GM19397 (cell line): Measurements from ENCODE around the gene BDKRB2.

Source experiments
- ATAC-seq: cut with Tn5 transposase; IDR thresholded peaks from one replicate; pipeline ENCODE4 v1.9.1; 2021; ENCODE audit warnings: mild to moderate bottlenecking, moderate library complexity; ENCODE audit not compliant: unreplicated experiment

The BDKRB2 gene

DNA sequence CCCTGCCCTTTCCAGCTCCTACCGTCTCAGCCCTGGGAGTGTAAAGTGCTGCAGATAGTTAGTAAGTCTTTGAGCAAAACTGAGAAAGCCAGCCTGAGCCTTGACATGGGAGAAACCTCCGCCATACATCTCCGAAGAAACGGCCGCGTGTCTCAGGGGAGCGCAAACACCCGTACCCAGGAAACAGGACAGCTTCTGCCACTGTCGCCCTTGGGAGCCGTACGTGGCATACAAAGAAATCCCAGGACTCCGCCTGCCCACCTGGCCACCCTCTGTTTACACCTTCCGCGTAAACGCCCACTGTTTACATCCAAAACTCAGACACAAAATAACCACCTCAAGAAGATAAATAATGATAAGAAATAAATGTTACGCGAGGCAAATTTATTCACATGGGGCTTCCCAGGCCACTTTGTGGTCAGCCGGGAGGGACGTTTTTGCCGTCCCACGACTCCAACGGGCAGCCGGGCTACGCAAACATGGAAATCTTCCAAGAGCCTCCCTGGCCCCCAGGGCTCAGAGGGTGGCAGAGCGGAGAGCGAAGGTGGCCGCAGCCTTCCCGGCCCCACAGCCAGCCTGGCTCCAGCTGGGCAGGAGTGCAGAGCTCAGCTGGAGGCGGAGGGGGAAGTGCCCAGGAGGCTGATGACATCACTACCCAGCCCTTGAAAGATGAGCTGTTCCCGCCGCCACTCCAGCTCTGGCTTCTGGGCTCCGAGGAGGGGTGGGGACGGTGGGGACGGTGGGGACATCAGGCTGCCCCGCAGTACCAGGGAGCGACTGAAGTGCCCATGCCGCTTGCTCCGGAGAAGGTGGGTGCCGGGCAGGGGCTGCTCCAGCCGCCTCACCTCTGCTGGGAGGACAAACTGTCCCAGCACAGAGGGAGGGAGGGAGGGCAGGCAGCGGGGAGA, at the start of gene BDKRB2:
BDKRB2 (plus strand) TSS at position 689 of the 908 bp plus-strand sequence. CDS start 32,269 bp downstream, outside the sequence.
- ATAC-seq, result no peak

DNA sequence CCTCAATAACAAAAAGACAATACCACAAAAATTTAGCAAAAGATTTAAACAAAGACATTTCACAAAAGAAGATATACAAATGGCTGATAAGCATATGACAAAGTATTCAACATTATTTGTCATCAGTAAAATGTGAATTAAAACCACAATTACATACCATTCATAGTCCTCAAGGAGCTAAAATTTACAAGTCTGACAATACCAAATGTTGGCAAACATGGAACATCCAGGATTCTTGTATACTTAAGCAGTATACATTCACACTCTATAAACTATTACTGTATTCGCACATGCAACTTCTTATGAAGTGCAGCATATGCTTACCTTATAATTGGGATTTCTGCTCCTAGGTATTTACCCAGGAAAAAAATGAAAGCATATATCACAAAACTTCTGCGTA, 49.7 kb upstream of the BDKRB2 start:
- ATAC-seq, result no peak

DNA sequence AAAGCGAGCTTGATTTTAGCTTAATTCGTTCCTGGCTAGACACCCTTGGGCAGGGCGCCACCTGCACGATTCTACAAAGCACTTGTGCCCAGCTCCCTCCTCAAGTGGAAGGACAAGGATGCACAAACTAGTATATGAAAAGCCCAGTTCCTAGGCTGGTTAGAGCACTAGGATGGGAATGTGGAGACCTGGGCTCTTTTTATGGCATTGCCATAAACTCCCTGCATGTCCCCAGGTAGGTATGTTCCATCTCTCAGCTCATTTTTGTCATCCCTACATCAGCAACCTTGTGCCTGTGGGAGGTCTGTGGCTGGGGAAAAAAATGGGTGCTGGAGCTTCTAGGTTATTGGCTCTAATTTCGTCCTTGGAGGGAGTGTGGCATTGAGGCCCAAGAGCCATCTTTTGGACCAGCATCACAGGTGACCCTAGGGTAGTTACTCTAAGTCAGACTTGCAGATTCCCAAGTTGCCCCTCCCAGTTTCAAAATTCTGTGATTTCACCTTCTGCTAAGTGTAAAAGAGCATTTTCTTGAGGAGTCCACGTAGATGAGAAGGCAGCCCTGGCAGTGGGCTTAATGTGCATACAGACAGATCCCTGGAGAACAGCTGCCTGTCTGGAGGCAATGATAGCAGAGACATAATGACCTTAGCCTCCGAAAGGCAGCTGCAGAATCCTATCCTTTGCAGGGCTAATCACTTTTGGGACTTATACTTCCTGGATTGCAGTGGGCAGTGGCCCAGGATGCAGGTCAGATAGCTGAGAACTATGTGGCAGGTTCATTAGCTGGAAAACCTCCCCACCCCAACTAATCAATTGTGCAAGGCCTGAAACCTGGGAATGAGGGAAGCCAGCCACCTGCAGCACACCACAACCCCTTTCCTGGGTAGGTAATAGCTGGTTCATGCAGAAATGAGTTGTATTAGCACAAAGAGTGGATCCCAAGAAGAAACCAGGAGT, 47.6 kb upstream of the BDKRB2 start:
- ATAC-seq, result no peak

DNA sequence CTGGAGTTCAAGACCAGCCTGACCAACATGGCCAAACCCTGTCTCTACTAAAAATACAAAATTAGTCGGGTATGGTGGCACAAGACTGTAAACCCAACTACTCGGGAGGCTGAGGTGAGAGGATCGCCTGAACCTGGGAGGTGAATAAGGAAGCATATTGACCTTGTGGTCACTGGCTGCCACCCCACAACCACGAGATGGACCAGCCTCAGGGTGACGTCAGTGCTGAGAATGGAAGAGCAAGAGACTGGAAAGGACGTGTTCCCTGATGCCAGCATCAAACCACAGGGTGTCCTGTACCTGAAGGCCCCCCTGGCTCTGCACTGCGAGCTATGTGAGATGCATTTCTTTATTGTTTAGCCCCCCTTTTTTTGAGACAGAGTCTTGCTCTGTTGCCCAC, 45.9 kb upstream of the BDKRB2 start:
- no peak for ATAC-seq

DNA sequence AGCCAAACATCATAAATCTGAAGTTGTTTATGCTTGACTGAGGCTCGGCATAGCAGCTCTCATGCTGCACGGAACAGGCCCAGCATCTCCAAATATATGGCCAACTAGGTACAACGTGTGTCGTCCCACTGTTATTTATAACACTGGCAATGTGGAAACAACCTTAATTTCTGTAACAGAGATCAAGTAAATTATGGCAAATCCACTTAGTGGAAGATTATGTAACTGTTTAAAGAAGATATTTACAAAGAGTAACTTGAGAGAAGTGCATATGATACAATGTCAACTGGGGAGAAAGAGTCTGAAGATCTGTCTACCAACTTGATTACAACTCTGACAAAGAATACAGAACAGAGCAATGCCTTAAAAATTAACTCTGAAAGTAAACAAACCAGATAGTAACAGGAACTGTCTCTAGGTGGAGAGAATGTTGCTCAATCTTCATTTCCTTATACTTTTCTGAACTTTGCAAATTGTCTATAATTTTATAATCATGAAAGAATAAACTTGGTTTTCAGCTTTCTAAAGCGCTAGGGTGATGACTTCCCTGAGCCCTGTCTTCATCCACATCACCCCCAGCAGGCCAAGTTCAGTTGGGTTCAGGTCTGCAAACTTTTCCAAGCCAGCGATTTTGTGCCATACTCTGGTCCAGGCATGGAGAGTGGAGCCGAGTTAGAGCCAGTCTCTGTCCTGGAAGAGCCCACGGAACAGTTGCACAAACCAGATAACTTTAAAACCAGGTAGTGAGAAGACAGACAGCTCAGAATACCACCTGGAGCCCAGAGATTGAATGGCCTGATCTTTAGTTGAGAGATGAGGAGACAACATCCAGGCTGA, 44.3 kb upstream of the BDKRB2 start:
- no peak for ATAC-seq

DNA sequence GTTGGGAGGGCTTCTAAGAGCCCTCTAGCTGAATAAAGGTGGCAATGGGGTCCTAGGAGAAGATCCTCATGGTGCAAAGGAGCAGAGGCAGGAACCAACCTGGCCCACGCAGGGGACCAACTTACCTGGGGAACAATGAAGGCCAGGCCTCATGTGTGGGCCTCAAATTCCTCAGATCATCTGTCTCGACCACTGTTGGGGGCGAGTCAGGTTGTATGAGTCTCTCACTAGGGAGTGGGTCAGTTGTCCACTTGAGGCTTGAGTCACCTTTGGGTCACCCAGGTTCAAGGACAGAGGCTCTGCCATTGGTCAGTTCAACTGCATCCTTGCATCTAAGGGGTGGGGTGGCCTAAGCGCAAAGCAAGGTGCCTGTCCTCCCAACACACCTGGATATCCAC, 43.7 kb upstream of the BDKRB2 start:
- no peak for ATAC-seq

DNA sequence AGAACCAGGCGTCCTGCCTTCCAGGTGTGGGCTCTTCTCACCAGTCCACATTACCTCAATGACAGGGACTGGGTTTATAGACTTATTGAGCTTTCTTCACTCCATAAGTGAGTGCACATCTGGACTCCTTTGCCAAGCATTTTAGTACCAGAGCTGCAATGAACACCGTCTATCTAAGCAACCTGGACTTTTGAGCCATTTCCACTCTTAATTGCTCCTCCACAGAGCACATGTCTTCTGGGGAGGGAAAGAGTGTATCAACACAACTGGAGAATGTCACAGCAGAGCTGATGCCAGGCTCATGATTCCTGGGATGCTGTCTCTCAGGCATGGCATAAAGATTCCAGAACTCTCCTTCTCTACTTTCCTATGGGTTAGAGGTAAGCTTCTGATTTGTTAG, 43.0 kb upstream of the BDKRB2 start:
- ATAC-seq, result no peak

DNA sequence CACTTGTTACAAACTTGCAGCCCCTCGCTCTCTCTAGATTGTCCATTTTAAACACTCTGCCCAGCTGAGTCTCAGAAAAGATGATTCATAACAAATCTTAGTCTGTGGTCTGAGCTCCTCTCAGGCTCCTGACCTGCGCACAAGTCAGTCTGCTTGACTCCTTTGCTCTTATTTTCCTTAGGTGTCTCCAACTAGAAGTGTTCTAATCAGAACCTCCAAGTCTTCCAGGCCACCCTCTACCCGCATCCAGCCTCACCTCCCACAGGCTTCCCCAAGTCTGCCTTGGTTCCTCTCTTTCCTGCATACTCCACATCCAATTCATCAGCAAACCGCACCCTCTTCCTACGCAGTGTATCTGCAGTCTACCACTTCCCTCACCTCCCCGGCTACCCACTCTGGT, 42.4 kb upstream of the BDKRB2 start:
- no peak for ATAC-seq

DNA sequence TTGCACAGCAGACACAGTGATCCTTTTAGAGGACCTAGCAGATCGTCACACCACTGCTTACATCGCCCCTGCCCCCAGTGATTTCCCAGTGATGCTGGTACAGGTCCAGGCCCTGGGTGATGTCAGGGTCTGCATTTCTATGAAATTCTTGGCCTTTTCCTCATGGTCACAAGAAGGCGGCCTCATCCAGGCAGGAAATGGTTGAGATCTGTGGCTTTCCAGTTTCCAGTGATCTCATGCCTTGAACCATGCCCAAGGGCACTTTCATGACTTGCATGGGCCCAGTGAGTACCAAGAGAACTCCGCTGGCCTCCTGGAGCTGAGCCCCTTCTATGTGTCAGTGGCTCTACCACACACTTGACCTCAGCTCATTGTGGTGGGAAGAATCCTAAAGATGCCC, 41.9 kb upstream of the BDKRB2 start:
- ATAC-seq, result no peak

DNA sequence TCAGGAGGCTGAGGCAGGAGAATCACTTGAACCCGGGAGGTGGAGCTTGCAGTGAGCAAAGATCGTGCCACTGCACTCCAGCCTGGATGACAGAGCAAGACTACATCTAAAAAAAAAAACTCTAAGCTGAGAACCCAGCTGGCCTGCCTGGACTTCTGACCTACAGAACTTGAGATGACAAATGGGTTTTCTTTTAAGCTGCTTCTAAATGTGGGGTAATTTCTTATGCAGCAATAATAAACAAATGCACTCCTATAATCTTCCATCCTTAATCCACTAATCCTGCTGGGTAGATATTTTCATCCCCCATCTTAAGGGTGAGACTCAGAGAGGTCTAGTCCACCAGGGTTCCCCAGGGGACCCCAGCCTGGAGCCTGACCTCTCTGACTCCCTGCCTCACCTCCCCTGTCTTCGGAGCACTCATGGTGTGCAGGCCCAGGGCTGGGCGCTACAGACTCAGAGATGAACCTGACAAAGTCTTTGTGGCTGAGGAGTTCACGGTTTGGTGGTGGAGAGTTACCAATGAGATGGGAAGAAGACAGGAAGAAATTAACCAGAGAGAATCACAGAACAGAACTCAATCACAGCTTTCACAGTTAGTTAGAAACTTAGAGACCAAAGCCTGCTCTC, 39.7 kb upstream of the BDKRB2 start:
- ATAC-seq, result no peak

DNA sequence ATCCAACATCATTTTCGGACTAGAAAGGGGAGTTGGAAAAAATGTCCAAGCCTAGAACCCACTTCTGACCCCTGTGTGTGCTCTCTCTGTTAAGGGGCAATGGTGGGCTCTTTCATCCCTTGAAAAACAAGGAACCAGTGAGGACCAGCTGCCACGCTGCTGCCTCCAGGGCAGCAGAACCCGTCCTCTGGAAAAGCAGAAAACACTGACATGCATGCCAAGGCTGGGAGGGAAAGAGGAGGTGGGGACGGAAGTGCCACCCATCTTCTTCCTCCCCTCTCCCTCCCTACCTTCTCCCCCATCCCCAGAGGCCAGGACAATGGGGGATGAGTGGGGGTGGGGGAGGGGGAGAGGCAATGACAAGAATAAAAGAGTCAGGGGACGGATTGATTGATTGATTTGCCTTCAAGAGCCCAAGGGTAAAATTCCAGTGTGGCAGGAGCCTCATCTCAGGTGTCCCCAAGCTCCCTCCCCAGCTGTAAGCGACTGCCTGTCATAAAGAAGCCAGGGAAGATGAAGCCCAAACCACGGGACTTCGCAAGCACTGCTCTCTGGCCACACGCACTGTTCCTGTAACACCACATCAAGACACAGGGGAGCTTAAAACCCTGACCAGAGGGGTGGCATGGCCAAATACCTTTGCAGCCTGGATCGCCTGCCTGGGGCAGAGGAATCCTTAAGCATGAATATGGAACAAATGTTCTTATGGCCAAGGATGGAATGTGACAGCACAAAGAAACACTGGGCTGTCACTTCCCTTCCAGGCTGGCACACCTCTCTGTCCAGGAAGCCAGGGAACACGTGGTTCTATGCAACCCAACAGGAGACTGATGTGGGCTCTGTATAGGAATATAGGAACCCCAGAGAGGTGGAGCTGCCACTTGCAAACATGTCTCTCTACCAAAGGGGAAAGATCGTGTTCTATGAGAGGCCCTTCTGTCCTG, 38.9 kb upstream of the BDKRB2 start:
- ATAC-seq, result no peak

DNA sequence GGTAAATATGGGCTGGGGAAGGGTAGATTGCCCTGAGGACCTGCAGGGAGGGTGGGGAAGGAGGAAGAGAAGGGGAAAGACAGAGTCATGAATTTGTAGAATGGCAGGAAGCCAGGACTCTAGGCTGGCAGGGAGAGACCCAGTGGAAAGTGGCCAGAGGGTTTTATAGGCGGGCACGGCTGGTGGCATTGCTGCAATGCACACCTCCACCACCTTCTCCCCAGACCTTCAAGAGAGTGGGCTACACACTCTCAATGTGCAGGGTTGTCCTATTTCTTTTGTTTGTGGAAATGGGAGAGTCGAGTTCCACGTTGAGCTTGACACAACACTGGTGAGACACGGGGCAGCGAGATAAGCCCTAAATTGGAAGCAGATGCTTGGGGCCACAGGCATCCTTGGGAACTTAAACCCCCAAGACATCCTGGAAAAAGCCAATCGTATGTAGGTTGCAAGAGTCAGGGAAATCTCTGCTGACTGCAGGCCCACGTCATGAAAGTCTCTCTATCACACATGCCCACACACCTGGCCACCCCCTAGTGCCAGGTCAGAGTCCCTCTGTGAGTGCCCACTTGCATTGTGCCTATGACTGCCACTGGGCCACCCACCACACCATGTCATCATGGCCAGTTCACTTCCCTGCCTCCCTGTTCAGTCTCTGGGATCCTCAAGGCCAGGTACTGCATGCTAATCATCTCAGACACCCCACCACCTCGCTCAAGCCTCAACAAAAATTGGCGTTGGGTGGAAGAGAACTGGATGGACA, 38.0 kb upstream of the BDKRB2 start:
- ATAC-seq, result no peak

DNA sequence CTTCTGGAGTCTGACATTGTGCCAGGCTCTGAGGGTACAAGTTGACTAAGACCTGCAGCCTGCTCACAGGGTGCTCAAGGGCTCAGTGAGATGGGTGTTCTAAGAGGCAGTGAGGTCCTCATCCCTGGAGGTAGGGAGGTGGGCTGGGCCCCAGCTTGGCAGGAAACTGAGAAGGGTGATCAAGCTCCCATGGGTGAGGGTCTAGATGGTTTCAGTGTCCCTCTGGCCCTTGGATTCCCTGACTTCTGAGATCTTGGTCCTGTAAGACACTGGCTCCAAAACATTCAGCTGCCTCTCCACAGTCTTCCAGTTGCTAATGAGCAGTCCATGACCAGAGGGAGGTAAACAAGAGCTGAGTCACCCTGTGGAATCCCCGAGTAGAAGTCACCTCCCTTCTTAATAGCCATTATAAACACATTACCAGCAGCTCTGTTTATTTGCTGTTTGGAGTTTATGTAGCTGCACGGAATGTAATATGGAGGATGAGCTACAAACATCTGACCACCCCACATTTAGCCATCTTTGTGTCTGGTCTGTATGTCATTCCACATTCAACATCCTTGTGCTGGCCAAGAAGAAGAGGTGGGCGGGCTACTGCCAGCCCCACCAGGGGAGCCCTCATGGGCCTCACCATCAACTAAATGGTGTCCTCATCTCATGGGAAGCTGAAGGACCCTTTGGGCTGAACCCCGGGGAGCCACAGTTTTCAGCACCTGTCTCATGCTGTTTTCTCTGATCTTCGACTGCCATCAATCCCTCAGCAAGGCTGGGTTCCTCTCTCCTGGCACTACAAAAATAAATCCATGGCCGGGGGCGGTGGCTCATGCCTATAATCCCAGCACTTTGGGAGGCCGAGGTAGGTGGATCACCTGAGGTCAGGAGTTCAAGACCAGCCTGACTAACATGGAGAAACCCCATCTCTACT, 37.2 kb upstream of the BDKRB2 start:
- ATAC-seq, result no peak

DNA sequence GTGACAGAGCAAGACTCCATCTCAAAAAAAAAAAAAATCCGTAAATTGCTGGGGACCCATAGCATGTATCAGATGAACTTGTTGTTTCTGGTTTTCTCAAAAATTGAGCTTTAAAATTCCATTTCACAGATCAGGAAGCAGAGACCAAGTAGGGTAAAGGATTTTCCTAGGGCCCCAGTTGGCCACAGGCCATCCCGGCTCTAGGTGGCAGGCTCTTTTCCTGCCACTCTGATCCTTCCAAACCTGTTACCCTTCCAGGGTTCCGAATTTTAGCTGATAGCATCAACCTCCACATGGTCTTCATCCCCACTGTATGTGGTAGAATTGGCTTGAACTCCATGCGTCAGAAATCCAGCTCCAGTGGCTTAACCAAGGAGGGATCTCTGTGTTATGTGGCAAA, 36.1 kb upstream of the BDKRB2 start:
- ATAC-seq, result no peak

DNA sequence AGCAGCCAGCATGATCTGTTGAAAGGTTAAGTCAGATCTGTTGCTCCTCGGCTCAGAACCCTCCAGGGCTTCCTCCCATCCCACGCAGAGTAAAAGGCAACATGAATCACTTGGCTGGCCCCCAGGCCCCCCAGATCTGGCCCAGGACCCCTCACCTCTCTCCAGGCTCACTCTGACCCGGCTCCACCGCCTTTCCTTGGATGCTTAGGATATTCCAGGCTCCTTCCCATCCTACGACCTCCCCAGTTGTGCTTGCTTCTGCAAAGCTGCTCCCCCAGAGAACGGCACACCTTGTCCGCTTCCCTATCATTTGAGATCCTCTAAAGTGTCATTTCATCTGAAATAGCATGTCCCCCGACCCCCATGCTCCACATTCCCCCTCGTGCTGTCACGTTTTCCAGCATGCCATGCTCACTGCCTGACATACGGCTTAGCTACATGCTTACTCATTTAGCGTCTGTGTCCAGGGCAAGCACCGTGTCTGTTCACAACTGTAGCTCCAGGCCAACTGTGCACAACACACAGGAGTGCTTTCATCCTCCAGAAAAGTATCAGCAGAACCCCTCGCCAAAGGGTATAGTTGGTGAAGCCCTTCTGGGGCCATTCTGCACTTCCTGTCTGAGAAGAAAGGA, 33.6 kb upstream of the BDKRB2 start:
- ATAC-seq, result no peak

DNA sequence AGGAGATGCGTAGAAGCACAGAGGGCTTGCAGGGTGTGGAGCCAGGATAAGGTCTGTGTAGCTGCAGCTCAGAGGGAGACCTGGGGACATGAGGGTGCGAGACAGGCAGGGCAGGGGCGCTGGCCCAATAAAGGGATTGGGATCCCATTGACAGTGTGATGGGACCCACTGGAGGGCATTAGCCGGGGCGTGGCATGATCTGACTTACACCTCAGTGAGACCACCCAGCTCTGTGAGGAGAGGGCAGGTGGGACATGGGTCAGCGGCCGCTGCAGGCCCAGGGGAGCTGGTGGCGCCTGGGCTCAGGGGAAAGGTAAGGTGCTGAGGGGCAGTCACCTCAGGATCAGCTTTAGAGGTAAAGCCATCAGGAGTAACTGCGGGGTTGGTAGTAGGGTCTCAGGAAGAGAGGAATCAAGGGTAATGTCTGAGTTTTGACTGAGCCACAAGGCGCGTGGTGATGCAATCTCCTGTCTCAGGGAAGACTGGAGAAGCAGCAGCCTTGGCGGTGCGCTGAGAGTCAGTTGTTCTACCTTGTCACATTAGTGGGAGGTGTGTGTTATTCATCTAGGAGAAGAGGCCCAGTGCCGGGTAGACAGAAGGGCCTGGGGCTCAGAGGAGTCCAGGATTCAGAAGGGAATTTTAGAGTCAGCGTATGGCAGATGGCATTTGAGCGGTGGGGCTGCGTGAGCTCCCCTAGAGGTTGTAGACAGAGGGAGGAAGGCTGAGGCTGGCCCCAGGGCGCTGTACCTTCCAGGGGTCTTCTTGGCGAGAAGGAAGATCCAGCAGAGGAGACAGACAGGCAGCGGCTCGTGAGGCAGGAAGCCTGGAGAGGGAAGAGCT, 30.8 kb upstream of the BDKRB2 start:
- no peak for ATAC-seq
